Neural progenitor cell (in vitro differentiated cells): ENCODE measurements around the gene LRRC8B. TPM values are rescaled to one million over a fixed set of nuclear protein-coding genes. Genes with fewer than 3 reads are reported as not detected.

Experiments
- DNase-seq: peaks from one replicate; pipeline ENCODE4 v3.0.0-alpha.2; 2016; ENCODE audit warnings: low spot score
- H2AFZ ChIP-seq: fragments of 200-600 bp; sonication (generic); replicated peaks from 2 replicates; pipeline ENCODE4 v1.6.1; 2016; ENCODE audit warnings: antibody characterized with exemption
- H3F3A ChIP-seq: fragments of 200-600 bp; sonication (generic); 2 replicates; pipeline ENCODE4 v1.6.1; 2016; ENCODE audit warnings: antibody characterized with exemption, low read depth
- H3K27ac ChIP-seq: fragments of 200-600 bp; sonication (generic); 2 replicates; pipeline ENCODE4 v1.5.1; 2016; ENCODE audit warnings: mild to moderate bottlenecking
- H3K27me3 ChIP-seq: fragments of 200-600 bp; sonication (generic); 2 replicates; pipeline ENCODE4 v1.6.1; 2016; ENCODE audit warnings: mild to moderate bottlenecking, moderate library complexity
- H3K36me3 ChIP-seq: fragments of 200-600 bp; sonication (generic); 2 replicates; pipeline ENCODE4 v1.5.1; 2016
- H3K4me1 ChIP-seq: fragments of 200-600 bp; sonication (generic); 2 replicates; pipeline ENCODE4 v1.6.1; 2016; ENCODE audit warnings: mixed run types
- H3K4me2 ChIP-seq: fragments of 200-600 bp; sonication (generic); 2 replicates; pipeline ENCODE4 v1.6.1; 2016
- H3K4me3 ChIP-seq: fragments of 200-600 bp; sonication (generic); 2 replicates; pipeline ENCODE4 v1.5.1; 2016
- H3K79me2 ChIP-seq: fragments of 200-600 bp; sonication (generic); 2 replicates; pipeline ENCODE4 v1.6.1; 2016; ENCODE audit warnings: low read depth
- H3K9ac ChIP-seq: fragments of 200-600 bp; sonication (generic); 2 replicates; pipeline ENCODE4 v1.6.1; 2016
- H3K9me3 ChIP-seq: fragments of 200-600 bp; sonication (generic); 2 replicates; pipeline ENCODE4 v1.5.1; 2016; ENCODE audit warnings: low read depth
- H4K20me1 ChIP-seq: fragments of 200-600 bp; sonication (generic); 2 replicates; pipeline ENCODE4 v1.6.1; 2016; ENCODE audit warnings: low read depth
- H3K27ac Mint-ChIP-seq: 3 replicates; pipeline ENCODE4 v1.8.0; 2021; ENCODE audit warnings: mixed read lengths
- H3K27me3 Mint-ChIP-seq: 2 replicates; pipeline ENCODE4 v1.8.0; 2022; ENCODE audit warnings: low read depth, mild to moderate bottlenecking, inconsistent platforms, moderate library complexity, mixed read lengths; ENCODE audit not compliant: insufficient read depth
- H3K36me3 Mint-ChIP-seq: 3 replicates; pipeline ENCODE4 v1.8.0; 2021; ENCODE audit warnings: mixed read lengths
- H3K4me1 Mint-ChIP-seq: 3 replicates; pipeline ENCODE4 v1.8.0; 2021; ENCODE audit warnings: mixed read lengths
- H3K4me3 Mint-ChIP-seq: 3 replicates; pipeline ENCODE4 v1.8.0; 2021; ENCODE audit warnings: mild to moderate bottlenecking, moderate library complexity, mixed read lengths
- H3K9me3 Mint-ChIP-seq: 3 replicates; pipeline ENCODE4 v1.8.0; 2020; ENCODE audit warnings: mixed read lengths
- EZH2 ChIP-seq: fragments of 200-600 bp; sonication (generic); IDR thresholded peaks from 2 replicates; pipeline ENCODE4 v1.6.1; 2017; ENCODE audit warnings: antibody characterized with exemption, mild to moderate bottlenecking, moderate library complexity
- EZH2phosphoT487 ChIP-seq: fragments of 200-600 bp; sonication (generic); IDR thresholded peaks from 2 replicates; pipeline ENCODE4 v1.6.1; 2017; ENCODE audit warnings: antibody characterized with exemption
- total RNA-seq: library from RNA; depleted of rRNA; stranded (reverse); fragments of >200 nt; gene quantifications from 2 replicates; pipeline ENCODE4 v1.2.3, GENCODE V29; 2015; ENCODE audit warnings: low replicate concordance
- TF ChIP-seq, protein P1 (sequence below): fragments of 200-600 bp; sonication (generic); IDR thresholded peaks from 2 replicates; pipeline ENCODE4 v1.5.1; 2017; ENCODE audit warnings: antibody characterized with exemption, mild to moderate bottlenecking

The LRRC8B gene
- total RNA-seq, 1 donor from 2014 or later: 37.3 TPM

DNA sequence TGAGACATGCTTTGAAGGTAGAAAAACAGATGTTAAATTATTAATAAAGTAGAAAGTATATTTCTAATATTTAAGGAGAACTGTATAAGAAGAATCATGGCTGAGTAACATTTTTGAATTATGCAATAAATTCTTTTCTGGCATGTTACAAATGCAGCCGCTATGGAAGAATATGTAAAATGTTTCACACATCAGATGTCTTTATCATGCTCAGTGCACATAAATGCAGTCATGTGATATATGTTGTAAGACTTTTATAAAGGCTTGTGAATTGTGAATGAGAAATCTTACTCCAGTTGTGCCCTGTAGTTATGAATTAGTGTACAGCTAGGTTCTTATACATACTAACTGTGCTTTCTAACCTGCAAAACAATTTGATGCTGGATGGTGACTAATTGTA lies 53.5 kb downstream of the LRRC8B start:
- H4K20me1 ChIP-seq: no peaks in the 10 kb centered on the region
- H3K79me2 ChIP-seq: peaks cover 18% of the 10 kb centered on the region
- H3K4me3 ChIP-seq: no peak overlapping the region
- H3K9ac ChIP-seq: no peak overlapping the region
- H3K4me1 ChIP-seq: peaks cover 47% of the 10 kb centered on the region
- peaks cover 43% of the 10 kb centered on the region for H3K36me3 Mint-ChIP-seq
- no peak overlapping the region for H3K27ac ChIP-seq
- H2AFZ ChIP-seq: no peak overlapping the region
- H3K9me3 ChIP-seq: no peaks in the 10 kb centered on the region
- peaks cover 45% of the 10 kb centered on the region for H3K4me1 Mint-ChIP-seq
- H3K27me3 Mint-ChIP-seq: no peaks in the 10 kb centered on the region
- no peaks in the 10 kb centered on the region for H3K27me3 ChIP-seq
- H3K27ac Mint-ChIP-seq: no peak overlapping the region
- no peak overlapping the region for H3K4me3 Mint-ChIP-seq
- H3F3A ChIP-seq: peaks cover 35% of the 10 kb centered on the region
- H3K36me3 ChIP-seq: peaks cover 13% of the 10 kb centered on the region
- no peaks in the 10 kb centered on the region for H3K9me3 Mint-ChIP-seq
- TF ChIP-seq EZH2 (no peak), EZH2phosphoT487 (no peak)
- TF ChIP-seq, protein P1, sequence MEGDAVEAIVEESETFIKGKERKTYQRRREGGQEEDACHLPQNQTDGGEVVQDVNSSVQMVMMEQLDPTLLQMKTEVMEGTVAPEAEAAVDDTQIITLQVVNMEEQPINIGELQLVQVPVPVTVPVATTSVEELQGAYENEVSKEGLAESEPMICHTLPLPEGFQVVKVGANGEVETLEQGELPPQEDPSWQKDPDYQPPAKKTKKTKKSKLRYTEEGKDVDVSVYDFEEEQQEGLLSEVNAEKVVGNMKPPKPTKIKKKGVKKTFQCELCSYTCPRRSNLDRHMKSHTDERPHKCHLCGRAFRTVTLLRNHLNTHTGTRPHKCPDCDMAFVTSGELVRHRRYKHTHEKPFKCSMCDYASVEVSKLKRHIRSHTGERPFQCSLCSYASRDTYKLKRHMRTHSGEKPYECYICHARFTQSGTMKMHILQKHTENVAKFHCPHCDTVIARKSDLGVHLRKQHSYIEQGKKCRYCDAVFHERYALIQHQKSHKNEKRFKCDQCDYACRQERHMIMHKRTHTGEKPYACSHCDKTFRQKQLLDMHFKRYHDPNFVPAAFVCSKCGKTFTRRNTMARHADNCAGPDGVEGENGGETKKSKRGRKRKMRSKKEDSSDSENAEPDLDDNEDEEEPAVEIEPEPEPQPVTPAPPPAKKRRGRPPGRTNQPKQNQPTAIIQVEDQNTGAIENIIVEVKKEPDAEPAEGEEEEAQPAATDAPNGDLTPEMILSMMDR: no peak
- peak overlapping the region; percentile 8 for H3K4me2 ChIP-seq
- no peak for DNase-seq

DNA sequence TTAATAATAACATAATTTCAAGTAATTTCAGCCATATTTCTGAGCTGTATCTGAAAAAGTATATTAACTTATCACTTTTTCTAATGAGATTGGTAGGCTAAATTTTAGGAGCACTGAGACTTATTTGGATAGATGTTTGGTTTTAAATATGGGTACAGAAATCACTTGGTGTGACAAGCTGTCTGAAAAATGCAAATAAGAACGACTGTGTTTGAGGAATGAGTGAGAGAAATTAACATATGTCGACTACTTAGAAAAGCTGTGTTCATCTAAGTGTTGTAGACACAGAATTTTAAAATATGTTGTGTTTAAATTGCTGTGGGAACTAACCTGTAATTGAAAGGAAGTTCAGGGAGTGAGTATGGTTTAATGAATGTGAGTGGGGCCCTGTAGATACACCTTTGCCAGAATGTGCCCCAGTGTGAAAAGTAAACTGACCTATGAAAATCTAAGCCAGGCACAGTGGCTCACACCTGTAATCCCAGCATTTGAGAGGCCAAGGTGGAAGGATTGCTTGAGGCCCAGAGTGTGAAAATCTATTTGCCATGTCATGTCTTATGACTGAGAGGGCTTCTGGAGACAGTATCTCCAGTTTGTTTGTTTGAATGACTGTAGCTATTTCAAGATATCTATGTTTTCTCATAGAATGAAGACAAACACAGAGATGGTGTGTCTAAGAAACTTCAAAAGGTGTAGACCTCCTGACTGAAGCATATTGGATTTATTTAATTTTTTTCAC lies 54.5 kb downstream of the LRRC8B start:
- Histone ChIP-seq H3K4me1 (peaks cover 47% of the 10 kb centered on the region), H3K27me3 (no peaks in the 10 kb centered on the region), H3K4me3 (no peak overlapping the region), H3K36me3 (peaks cover 13% of the 10 kb centered on the region), H3K9ac (no peak overlapping the region), H3K27ac (no peak overlapping the region), H3K9me3 (no peaks in the 10 kb centered on the region), H3F3A (peaks cover 35% of the 10 kb centered on the region), H3K79me2 (peaks cover 18% of the 10 kb centered on the region), H3K4me2 (no peak overlapping the region), H2AFZ (no peak overlapping the region), H4K20me1 (no peaks in the 10 kb centered on the region)
- TF ChIP-seq EZH2 (no peak), EZH2phosphoT487 (no peak)
- TF ChIP-seq, protein P1: no peak
- Mint-ChIP-seq H3K27me3 (no peaks in the 10 kb centered on the region), H3K27ac (peak overlapping the region; percentile 75), H3K4me1 (peaks cover 45% of the 10 kb centered on the region), H3K36me3 (peaks cover 43% of the 10 kb centered on the region), H3K4me3 (no peak overlapping the region), H3K9me3 (no peaks in the 10 kb centered on the region)
- DNase-seq: no peak

DNA sequence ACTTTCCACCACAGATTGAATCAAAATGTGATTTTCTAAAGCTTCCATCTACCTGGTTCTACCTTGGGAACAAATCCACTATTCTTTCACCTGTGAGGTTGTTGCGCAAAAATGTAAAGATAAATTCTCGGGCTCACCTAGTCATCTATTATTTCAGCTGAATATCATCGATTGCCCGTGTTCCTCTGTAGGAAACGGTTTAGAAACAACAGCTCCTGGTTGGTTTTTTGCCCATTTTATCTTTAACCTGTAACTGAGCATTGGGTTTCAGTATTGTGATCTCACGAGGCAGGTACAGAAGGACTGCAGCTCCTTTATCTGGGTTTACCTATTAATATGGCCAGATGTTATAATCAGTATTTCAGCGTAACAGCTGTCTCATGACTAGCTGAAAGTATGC lies 55.4 kb downstream of the LRRC8B start:
- no peak overlapping the region for H2AFZ ChIP-seq
- peaks cover 41% of the 10 kb centered on the region for H3K4me1 ChIP-seq
- TF ChIP-seq EZH2 (no peak), EZH2phosphoT487 (no peak)
- TF ChIP-seq, protein P1: no peak
- no peak overlapping the region for H3K4me2 ChIP-seq
- H3K36me3 Mint-ChIP-seq: peaks cover 41% of the 10 kb centered on the region
- H3K4me1 Mint-ChIP-seq: peaks cover 39% of the 10 kb centered on the region
- no peak overlapping the region for H3K27ac Mint-ChIP-seq
- no peak overlapping the region for H3K4me3 ChIP-seq
- no peak overlapping the region for H3K4me3 Mint-ChIP-seq
- no peaks in the 10 kb centered on the region for H3K9me3 Mint-ChIP-seq
- no peaks in the 10 kb centered on the region for H3K9me3 ChIP-seq
- no peaks in the 10 kb centered on the region for H4K20me1 ChIP-seq
- peaks cover 20% of the 10 kb centered on the region for H3K79me2 ChIP-seq
- H3K27me3 ChIP-seq: no peaks in the 10 kb centered on the region
- no peak for DNase-seq
- H3K9ac ChIP-seq: no peak overlapping the region
- H3K36me3 ChIP-seq: peaks cover 15% of the 10 kb centered on the region
- no peak overlapping the region for H3K27ac ChIP-seq
- no peaks in the 10 kb centered on the region for H3K27me3 Mint-ChIP-seq
- peaks cover 28% of the 10 kb centered on the region for H3F3A ChIP-seq
